ENCODE measurements around the gene GPR161. TPM values are rescaled to one million over a fixed set of nuclear protein-coding genes. Genes with fewer than 3 reads are reported as not detected.

Gene GPR161
- total RNA-seq, 2 experiments from 2014 or later = not detected

DNA sequence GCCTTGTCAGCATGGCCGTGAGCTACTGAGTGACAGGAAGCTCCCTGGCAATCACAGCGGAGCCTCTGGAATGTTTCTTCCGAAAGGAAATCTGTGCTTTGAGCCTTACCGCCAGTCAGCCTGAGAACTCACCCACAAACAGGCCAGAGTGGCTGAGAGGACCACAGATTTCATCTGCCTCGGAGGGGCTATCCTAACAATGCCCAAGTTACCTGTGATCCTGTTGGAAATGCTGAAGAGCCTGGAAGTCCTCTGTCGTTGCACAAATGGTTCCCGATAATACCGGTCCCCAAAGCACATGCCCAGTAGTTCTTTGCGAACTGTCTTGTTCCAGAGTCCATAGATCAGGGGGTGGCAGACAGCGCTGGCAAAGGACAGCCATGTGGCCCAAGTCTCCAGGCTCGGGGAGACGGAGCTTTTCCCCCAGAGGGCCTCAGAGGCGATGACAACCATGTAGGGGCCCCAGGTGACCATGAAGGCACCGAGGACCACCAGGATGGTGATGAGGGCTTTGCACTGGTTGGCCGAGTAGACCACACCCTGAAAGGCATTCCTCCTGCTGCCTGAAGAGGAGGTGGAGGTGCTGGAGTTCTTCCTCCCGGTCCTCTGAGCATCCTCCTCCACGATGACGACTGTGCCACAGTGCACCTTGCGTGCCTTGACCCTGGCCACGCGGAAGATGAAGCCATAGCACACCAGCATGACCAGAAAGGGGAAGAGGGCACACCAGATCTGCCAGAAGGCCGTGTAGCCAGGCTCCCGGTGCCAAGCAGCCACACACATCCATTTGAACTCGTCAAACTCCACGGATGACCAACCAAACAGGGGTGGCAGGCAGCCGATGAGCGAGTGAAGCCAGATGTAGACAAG, 40.2 kb downstream of the GPR161 start:
- CTCF ChIA-PET = no interaction called here
- no peak overlapping the region for H3K27ac Mint-ChIP-seq

DNA sequence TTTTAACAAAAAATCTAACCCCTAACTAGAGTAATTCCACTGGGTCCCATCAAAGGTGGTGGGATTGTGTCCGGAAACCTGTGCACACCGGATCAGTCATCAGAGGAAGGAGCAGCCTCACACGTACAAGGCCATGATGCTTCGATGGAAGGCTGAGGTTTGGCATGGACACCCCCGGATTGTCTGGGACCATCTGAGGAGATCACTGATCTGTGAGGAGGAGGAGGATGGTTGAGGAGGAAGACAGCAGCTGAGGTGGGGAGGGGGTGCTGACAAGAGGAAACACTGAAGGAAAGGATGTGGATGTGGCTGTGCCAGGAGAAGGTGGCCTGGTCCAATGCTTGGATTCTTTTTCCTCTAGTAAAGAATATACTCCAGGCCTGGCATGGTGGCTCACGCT, 41.3 kb downstream of the GPR161 start:
- H3K4me3 ChIP-seq (ENCODE audit: low read length) = no peak overlapping the region
- Mint-ChIP-seq H3K27ac (no peak overlapping the region), H3K27me3 (no peaks in the 10 kb centered on the region), H3K9me3 (no peaks in the 10 kb centered on the region), H3K4me3 (no peak overlapping the region), H3K4me1 (ENCODE audit: low read depth) (no peaks in the 10 kb centered on the region), H3K36me3 (ENCODE audit: low read depth) (no peaks in the 10 kb centered on the region)
- ChIA-PET CTCF (interaction anchor here (0.6 kb wide), 1 partner anchor 11 kb away, joined by 4 read pairs; no protein-coding TSS in a partner anchor), POLR2A (no interaction called here)
- H3K36me3 ChIP-seq (ENCODE audit: insufficient read depth, low read length) = no peaks in the 10 kb centered on the region
- TF ChIP-seq, protein P1, sequence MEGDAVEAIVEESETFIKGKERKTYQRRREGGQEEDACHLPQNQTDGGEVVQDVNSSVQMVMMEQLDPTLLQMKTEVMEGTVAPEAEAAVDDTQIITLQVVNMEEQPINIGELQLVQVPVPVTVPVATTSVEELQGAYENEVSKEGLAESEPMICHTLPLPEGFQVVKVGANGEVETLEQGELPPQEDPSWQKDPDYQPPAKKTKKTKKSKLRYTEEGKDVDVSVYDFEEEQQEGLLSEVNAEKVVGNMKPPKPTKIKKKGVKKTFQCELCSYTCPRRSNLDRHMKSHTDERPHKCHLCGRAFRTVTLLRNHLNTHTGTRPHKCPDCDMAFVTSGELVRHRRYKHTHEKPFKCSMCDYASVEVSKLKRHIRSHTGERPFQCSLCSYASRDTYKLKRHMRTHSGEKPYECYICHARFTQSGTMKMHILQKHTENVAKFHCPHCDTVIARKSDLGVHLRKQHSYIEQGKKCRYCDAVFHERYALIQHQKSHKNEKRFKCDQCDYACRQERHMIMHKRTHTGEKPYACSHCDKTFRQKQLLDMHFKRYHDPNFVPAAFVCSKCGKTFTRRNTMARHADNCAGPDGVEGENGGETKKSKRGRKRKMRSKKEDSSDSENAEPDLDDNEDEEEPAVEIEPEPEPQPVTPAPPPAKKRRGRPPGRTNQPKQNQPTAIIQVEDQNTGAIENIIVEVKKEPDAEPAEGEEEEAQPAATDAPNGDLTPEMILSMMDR (IDR thresholded peaks at IDR 0.05) = no peak
- no peaks in the 10 kb centered on the region for H3K9me3 ChIP-seq (ENCODE audit: control insufficient read depth in 1 of 2, insufficient read depth in 1 of 2, low read length in 2 of 2)
- no peak for ATAC-seq (ENCODE audit: poor library complexity)
- H3K4me1 ChIP-seq (ENCODE audit: insufficient read depth, low read length) = no peaks in the 10 kb centered on the region
- no peaks in the 10 kb centered on the region for H3K27me3 ChIP-seq (ENCODE audit: control insufficient read depth in 1 of 2, insufficient read depth in 2 of 2, low read length in 2 of 2)
- intact Hi-C loops (cut with DNase I, micrococcal nuclease) = no loop called here
- H3K27ac ChIP-seq (ENCODE audit: low read depth in 1 of 2, low read length in 2 of 2) = no peak overlapping the region
- no peak for DNase-seq

More for the DNA sequence above, 40.2 kb downstream of the GPR161 start:
- intact Hi-C loops (cut with DNase I, micrococcal nuclease) = no loop called here
- Histone ChIP-seq H3K4me3 (ENCODE audit: low read length) (no peak overlapping the region), H3K9me3 (ENCODE audit: control insufficient read depth in 1 of 2, insufficient read depth in 1 of 2, low read length in 2 of 2) (no peaks in the 10 kb centered on the region), H3K36me3 (ENCODE audit: insufficient read depth, low read length) (no peaks in the 10 kb centered on the region), H3K4me1 (ENCODE audit: insufficient read depth, low read length) (no peaks in the 10 kb centered on the region), H3K27ac (ENCODE audit: low read depth in 1 of 2, low read length in 2 of 2) (no peak overlapping the region), H3K27me3 (ENCODE audit: control insufficient read depth in 1 of 2, insufficient read depth in 2 of 2, low read length in 2 of 2) (no peaks in the 10 kb centered on the region)
- H3K9me3 Mint-ChIP-seq = no peaks in the 10 kb centered on the region
- H3K4me1 Mint-ChIP-seq (ENCODE audit: low read depth) = no peaks in the 10 kb centered on the region
- DNase-seq (no peak), ATAC-seq (ENCODE audit: poor library complexity) (no peak)
- H3K27me3 Mint-ChIP-seq = no peaks in the 10 kb centered on the region
- H3K4me3 Mint-ChIP-seq = no peak overlapping the region
- H3K36me3 Mint-ChIP-seq (ENCODE audit: low read depth) = no peaks in the 10 kb centered on the region
- TF ChIP-seq, protein P1 (IDR thresholded peaks at IDR 0.05) = no peak
- POLR2A ChIA-PET = no interaction called here

DNA sequence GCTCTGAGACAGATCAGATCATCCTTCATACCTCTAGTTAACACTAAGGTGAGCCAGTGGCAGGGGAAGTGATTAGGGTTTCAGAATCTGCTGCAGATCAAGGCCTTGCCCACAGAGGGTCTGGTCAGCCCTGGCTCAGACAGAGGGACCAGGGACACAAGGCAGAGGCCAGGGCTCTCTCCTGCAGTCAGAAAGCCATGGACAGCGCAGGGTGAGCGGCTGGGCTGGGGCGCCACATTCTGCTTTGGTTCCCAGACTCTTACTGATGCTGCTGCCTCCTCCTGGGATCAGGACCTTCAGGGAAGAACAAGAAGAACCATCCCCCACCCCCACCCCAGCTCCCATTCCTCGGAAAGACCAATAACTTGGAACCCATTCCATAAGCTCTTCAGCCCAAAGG, 43.1 kb downstream of the GPR161 start:
- no peak overlapping the region for H3K4me3 ChIP-seq (ENCODE audit: low read length)
- no peaks in the 10 kb centered on the region for H3K4me1 Mint-ChIP-seq (ENCODE audit: low read depth)
- no peaks in the 10 kb centered on the region for H3K9me3 Mint-ChIP-seq
- CTCF ChIA-PET = no interaction called here
- intact Hi-C loops (cut with DNase I, micrococcal nuclease) = no loop called here
- H3K36me3 ChIP-seq (ENCODE audit: insufficient read depth, low read length) = no peaks in the 10 kb centered on the region
- no peak overlapping the region for H3K4me3 Mint-ChIP-seq
- ATAC-seq (ENCODE audit: poor library complexity) = no peak
- H3K27ac Mint-ChIP-seq = no peak overlapping the region
- no peaks in the 10 kb centered on the region for H3K27me3 ChIP-seq (ENCODE audit: control insufficient read depth in 1 of 2, insufficient read depth in 2 of 2, low read length in 2 of 2)
- no peaks in the 10 kb centered on the region for H3K4me1 ChIP-seq (ENCODE audit: insufficient read depth, low read length)
- no peaks in the 10 kb centered on the region for H3K9me3 ChIP-seq (ENCODE audit: control insufficient read depth in 1 of 2, insufficient read depth in 1 of 2, low read length in 2 of 2)
- H3K27ac ChIP-seq (ENCODE audit: low read depth in 1 of 2, low read length in 2 of 2) = no peak overlapping the region
- TF ChIP-seq, protein P1 (IDR thresholded peaks at IDR 0.05) = no peak
- no peak for DNase-seq
- POLR2A ChIA-PET = no interaction called here
- H3K27me3 Mint-ChIP-seq = no peaks in the 10 kb centered on the region
- H3K36me3 Mint-ChIP-seq (ENCODE audit: low read depth) = no peaks in the 10 kb centered on the region
